Stimulated activated CD4-positive, alpha-beta T cell treated with anti-CD3 and anti-CD28 coated beads, TNF-alpha, amount 100 ng/mL, for 24 hours (primary cell): ENCODE data around the gene STK17B.
"Not testable (repeated sequence)": the region's sequence is repeated elsewhere in the genome, so short reads cannot be mapped to it uniquely, and the experiment has no call there.

Experiments
- DNase-seq, 3 experiments: peaks; one replicate each; pipeline ENCODE4 v3.0.0-alpha.2; 2020; ENCODE audit warnings: low read depth in 3 of 3

STK17B gene

GRCh38 chr2:196171248-196171871 lies at the start of gene STK17B:
Gene STK17B (minus strand): TSS chr2:196171578. CDS start chr2:196163383, 8,195 bp downstream.
- peak; percentile 90 to 97 (median 95) for DNase-seq

- no peak for DNase-seq
These were observed 49.3 kb upstream of the STK17B start for GRCh38 chr2:196220671-196221070.

GRCh38 chr2:196219671-196220070 lies 48.3 kb upstream of the STK17B start:
- no peak for DNase-seq

GRCh38 chr2:196218106-196218505 lies 46.7 kb upstream of the STK17B start:
- no peak for DNase-seq

- DNase-seq = no peak
These were observed 45.7 kb upstream of the STK17B start for GRCh38 chr2:196217116-196217515.

GRCh38 chr2:196215376-196215775 lies 44.0 kb upstream of the STK17B start:
- no peak for DNase-seq

- DNase-seq = no peak
These were observed 42.8 kb upstream of the STK17B start for GRCh38 chr2:196214156-196214555.

GRCh38 chr2:196213252-196213980 lies 42.0 kb upstream of the STK17B start:
- DNase-seq = no peak

GRCh38 chr2:196208915-196209314 lies 37.5 kb upstream of the STK17B start:
- DNase-seq = no peak

- no peak for DNase-seq
These were observed 35.4 kb upstream of the STK17B start for GRCh38 chr2:196206804-196207203.

- no peak for DNase-seq
These were observed 34.6 kb upstream of the STK17B start for GRCh38 chr2:196205881-196206435.

- DNase-seq = no peak
These were observed 33.8 kb upstream of the STK17B start for GRCh38 chr2:196205011-196205766.

GRCh38 chr2:196201229-196202009 lies 30.0 kb upstream of the STK17B start:
- DNase-seq = no peak

- DNase-seq = no peak
These were observed 29.2 kb upstream of the STK17B start for GRCh38 chr2:196200557-196200956.

- no peak for DNase-seq
These were observed 24.4 kb upstream of the STK17B start for GRCh38 chr2:196195758-196196157.

- DNase-seq = no peak
These were observed 23.9 kb upstream of the STK17B start for GRCh38 chr2:196195302-196195701.

GRCh38 chr2:196191541-196191940 lies 20.2 kb upstream of the STK17B start:
- no peak for DNase-seq

GRCh38 chr2:196187898-196188458 lies 16.6 kb upstream of the STK17B start:
- no peak for DNase-seq

- not testable (repeated sequence) for DNase-seq
These were observed 15.9 kb upstream of the STK17B start for GRCh38 chr2:196187175-196187700.

- no peak for DNase-seq
These were observed 15.0 kb upstream of the STK17B start for GRCh38 chr2:196186266-196186980.
